ENCODE data around the gene SUSD2.

GRCh38 chr22:24185001-24185500 lies 3.8 kb downstream of the SUSD2 start:
- TF ChIP-seq CTCF (IDR thresholded peaks at IDR 0.05): no peak
- TF ChIP-seq ZFX (IDR thresholded peaks at IDR 0.05; ENCODE audit: borderline replicate concordance): no peak
